H9 (cell line): ENCODE results near the gene EPOP. TPM values are rescaled to one million over a fixed set of nuclear protein-coding genes. Genes with fewer than 3 reads are reported as not detected.
A peak's percentile ranks its signal among the peaks of the same experiment; 100 is the strongest.

ENCODE experiments used
- DNase-seq: peaks from one replicate; pipeline ENCODE4 v3.0.0-alpha.2; 2017
- H2AFZ ChIP-seq: one replicate; pipeline ENCODE4 v1.6.1; 2013; ENCODE audit warnings: mild to moderate bottlenecking, low read length, control low read depth, moderate library complexity
- H2AK5ac ChIP-seq: 2 replicates; pipeline ENCODE4 v1.6.1; 2013; ENCODE audit warnings: low read length, control low read depth, mixed read lengths; ENCODE audit not compliant: insufficient read length
- H2BK120ac ChIP-seq: one replicate; pipeline ENCODE4 v1.6.1; 2013; ENCODE audit warnings: low read depth, mild to moderate bottlenecking, low read length, control low read depth, inconsistent platforms; ENCODE audit not compliant: poor library complexity, severe bottlenecking
- H2BK12ac ChIP-seq: 2 replicates; pipeline ENCODE4 v1.6.1; 2013; ENCODE audit warnings: low read length, control low read depth, mixed read lengths, low read depth; ENCODE audit not compliant: insufficient read length
- H2BK15ac ChIP-seq: 2 replicates; pipeline ENCODE4 v1.6.1; 2013; ENCODE audit warnings: low read depth, low read length, control low read depth
- H2BK20ac ChIP-seq: one replicate; pipeline ENCODE4 v1.6.1; 2013; ENCODE audit warnings: low read depth, mild to moderate bottlenecking, low read length, control low read depth, inconsistent platforms; ENCODE audit not compliant: poor library complexity, severe bottlenecking
- H2BK5ac ChIP-seq: 2 replicates; pipeline ENCODE4 v1.6.1; 2013; ENCODE audit warnings: low read length, control low read depth, mixed read lengths; ENCODE audit not compliant: insufficient read length
- H3K14ac ChIP-seq: 2 replicates; pipeline ENCODE4 v1.6.1; 2013; ENCODE audit warnings: low read length, control low read depth; ENCODE audit not compliant: insufficient read depth
- H3K18ac ChIP-seq: 2 replicates; pipeline ENCODE4 v1.6.1; 2013; ENCODE audit warnings: low read depth, mild to moderate bottlenecking, mixed read lengths, low read length, control low read depth; ENCODE audit not compliant: insufficient read length
- H3K23ac ChIP-seq: 2 replicates; pipeline ENCODE4 v1.6.1; 2013; ENCODE audit warnings: low read length, control low read depth, mixed read lengths, low read depth; ENCODE audit not compliant: insufficient read length
- H3K23me2 ChIP-seq: 2 replicates; pipeline ENCODE4 v1.6.1; 2013; ENCODE audit warnings: low read depth, mild to moderate bottlenecking, mixed read lengths, low read length, control low read depth; ENCODE audit not compliant: insufficient read length, poor library complexity, severe bottlenecking
- H3K27ac ChIP-seq: 2 replicates; pipeline ENCODE4 v1.5.1; 2013; ENCODE audit warnings: low read length, control low read depth, mixed read lengths, low read depth; ENCODE audit not compliant: insufficient read length
- H3K27me3 ChIP-seq: 2 replicates; pipeline ENCODE4 v1.6.1; 2013; ENCODE audit warnings: low read length, control low read depth, inconsistent platforms; ENCODE audit not compliant: insufficient read depth
- H3K4ac ChIP-seq: 2 replicates; pipeline ENCODE4 v1.6.1; 2013; ENCODE audit warnings: low read depth, mild to moderate bottlenecking, control low read depth, inconsistent platforms, low read length, moderate library complexity
- H3K4me1 ChIP-seq: 2 replicates; pipeline ENCODE4 v1.6.1; 2013; ENCODE audit warnings: low read length, control low read depth, inconsistent platforms; ENCODE audit not compliant: insufficient read depth
- H3K4me2 ChIP-seq: 2 replicates; pipeline ENCODE4 v1.6.1; 2013; ENCODE audit warnings: low read length, control low read depth, mixed read lengths; ENCODE audit not compliant: insufficient read length, insufficient read depth
- H3K56ac ChIP-seq: 2 replicates; pipeline ENCODE4 v1.6.1; 2013; ENCODE audit warnings: low read depth, mild to moderate bottlenecking, mixed read lengths, low read length, control low read depth; ENCODE audit not compliant: insufficient read length
- H3K79me1 ChIP-seq: 2 replicates; pipeline ENCODE4 v1.6.1; 2013; ENCODE audit warnings: low read depth, mild to moderate bottlenecking, moderate library complexity, low read length, control low read depth, inconsistent platforms; ENCODE audit not compliant: insufficient read depth, poor library complexity, severe bottlenecking
- H3K79me2 ChIP-seq: 2 replicates; pipeline ENCODE4 v1.6.1; 2013; ENCODE audit warnings: low read length, control low read depth, inconsistent platforms; ENCODE audit not compliant: insufficient read depth
- H3K9ac ChIP-seq: 2 replicates; pipeline ENCODE4 v1.6.1; 2013; ENCODE audit warnings: low read length, control low read depth, mixed read lengths; ENCODE audit not compliant: insufficient read length; ENCODE audit errors: extremely low read depth
- H3K9me3 ChIP-seq: one replicate; pipeline ENCODE4 v1.6.1; 2013; ENCODE audit warnings: low read depth, low read length, inconsistent platforms; ENCODE audit not compliant: control insufficient read depth
- H3T11ph ChIP-seq: one replicate; pipeline ENCODE4 v1.6.1; 2013; ENCODE audit warnings: mild to moderate bottlenecking, low read length, control low read depth, inconsistent platforms
- H4K20me1 ChIP-seq: one replicate; pipeline ENCODE4 v1.6.1; 2013; ENCODE audit not compliant: control insufficient read depth, insufficient read length, insufficient read depth
- H4K5ac ChIP-seq: 2 replicates; pipeline ENCODE4 v1.6.1; 2013; ENCODE audit warnings: low read depth, mild to moderate bottlenecking, mixed read lengths, low read length, control low read depth; ENCODE audit not compliant: insufficient read length
- H4K8ac ChIP-seq: replicated peaks from 2 replicates; pipeline ENCODE4 v1.6.1; 2013; ENCODE audit warnings: low read length, control low read depth, mixed read lengths, low read depth; ENCODE audit not compliant: insufficient read length
- H4K91ac ChIP-seq: 2 replicates; pipeline ENCODE4 v1.6.1; 2013; ENCODE audit warnings: low read depth, mild to moderate bottlenecking, moderate library complexity, mixed read lengths, low read length, control low read depth; ENCODE audit not compliant: insufficient read length
- H3K27ac Mint-ChIP-seq, 3 experiments: 2 replicates in 2 of 3; 3 replicates in 1 of 3; pipeline ENCODE4 v1.8.0; 2020 to 2021; ENCODE audit warnings: mixed read lengths in 3 of 3, mild to moderate bottlenecking in 1 of 3, moderate library complexity in 1 of 3
- H3K27me3 Mint-ChIP-seq: 2 replicates; pipeline ENCODE4 v1.8.0; 2021; ENCODE audit warnings: low read depth, mild to moderate bottlenecking, moderate library complexity, mixed read lengths
- H3K36me3 Mint-ChIP-seq, 3 experiments: 2 replicates in 2 of 3; 3 replicates in 1 of 3; pipeline ENCODE4 v1.8.0; 2020 to 2021; ENCODE audit warnings: low read depth in 3 of 3, mixed read lengths in 3 of 3; ENCODE audit not compliant: insufficient read depth in 1 of 3
- H3K4me1 Mint-ChIP-seq, 2 experiments: 2 replicates each; pipeline ENCODE4 v1.8.0; 2020; ENCODE audit warnings: mixed read lengths in 2 of 2
- H3K4me3 Mint-ChIP-seq, 2 experiments: 2 replicates in 1 of 2; 3 replicates in 1 of 2; pipeline ENCODE4 v1.8.0; 2020 to 2021; ENCODE audit warnings: mild to moderate bottlenecking in 2 of 2, mixed read lengths in 2 of 2, moderate library complexity in 1 of 2
- H3K9me3 Mint-ChIP-seq, 2 experiments: 2 replicates in 1 of 2; 3 replicates in 1 of 2; pipeline ENCODE4 v1.8.0; 2020; ENCODE audit warnings: mild to moderate bottlenecking in 2 of 2, mixed read lengths in 2 of 2, moderate library complexity in 1 of 2
- CTCF ChIP-seq: fragments of 200-600 bp; sonication (generic); conservative IDR thresholded peaks from 3 replicates; pipeline ENCODE4 v1.8.0; 2021; ENCODE audit warnings: antibody characterized with exemption, mild to moderate bottlenecking
- WGBS: extraction: QIAGEN DNeasy Blood & Tissue Kit; methylation state at CpG from one replicate; pipeline ENCODE4 v1.1.7; 2013; ENCODE audit warnings: missing lambda C conversion rate, low lambda C conversion rate, mixed read lengths; ENCODE audit not compliant: insufficient read length; ENCODE audit errors: extremely low coverage; 5-methylcytosine and 5-hydroxymethylcytosine counted together
- total RNA-seq: library from RNA; stranded (reverse); gene quantifications from 2 replicates; pipeline ENCODE4 v1.2.1, GENCODE V29; 2021

Gene EPOP
- total RNA-seq, 1 experiment from 2014 or later = 5.9 TPM

- peaks cover 5% of the 10 kb centered on the region; the same call in 1 of the 2 replicates for H3K27me3 ChIP-seq
- H3K27ac ChIP-seq = no peak overlapping the region
- TF ChIP-seq CTCF = no peak
- no peak overlapping the region for H2BK12ac ChIP-seq
- H3K18ac ChIP-seq = no peak overlapping the region
- no peak overlapping the region for H2BK120ac ChIP-seq
- no peak overlapping the region for H3K23ac ChIP-seq
- no peak overlapping the region for H4K8ac ChIP-seq
- H3K79me2 ChIP-seq = no peaks in the 10 kb centered on the region
- no peak overlapping the region for H2AFZ ChIP-seq
- peak overlapping the region; percentile 25 for H3K4me2 ChIP-seq
- no peak overlapping the region for H2AK5ac ChIP-seq
- no peak overlapping the region for H3T11ph ChIP-seq
- H3K4ac ChIP-seq = no peak overlapping the region
- H2BK15ac ChIP-seq = no peak overlapping the region
- peak; percentile 99 for DNase-seq
- H3K27ac Mint-ChIP-seq = peak overlapping the region in 1 of 3 experiments; percentile 60; a peak in 1 of 7 replicates
- H3K9me3 Mint-ChIP-seq = no peaks in the 10 kb centered on the region
- no peaks in the 10 kb centered on the region for H3K9me3 ChIP-seq
- no peaks in the 10 kb centered on the region for H3K79me1 ChIP-seq
- no peak overlapping the region for H2BK5ac ChIP-seq
- no peak overlapping the region for H3K56ac ChIP-seq
- no peak overlapping the region for H2BK20ac ChIP-seq
- peak overlapping the region; percentile 61 to 77 for H3K4me3 Mint-ChIP-seq
- no peak overlapping the region for H3K14ac ChIP-seq
- peaks cover 3% of the 10 kb centered on the region for H4K20me1 ChIP-seq
- H4K5ac ChIP-seq = no peak overlapping the region
- peaks cover 5 to 14% (median 7%) of the 10 kb centered on the region in 3 experiments; a peak in 5 of 7 replicates for H3K36me3 Mint-ChIP-seq
- H3K9ac ChIP-seq = no peak overlapping the region
- peaks cover 25 to 42% of the 10 kb centered on the region in 2 experiments for H3K4me1 Mint-ChIP-seq
- no peaks in the 10 kb centered on the region for H3K4me1 ChIP-seq
- peaks cover 48% of the 10 kb centered on the region for H3K27me3 Mint-ChIP-seq
- no peak overlapping the region for H4K91ac ChIP-seq
- H3K23me2 ChIP-seq = peaks cover 3% of the 10 kb centered on the region
- no CpG with 5 or more reads among the region's 39 CpGs for WGBS
These were observed 45.3 kb upstream of the EPOP start for GRCh38 chr17:38719943-38720641.
